Activated T-helper 9 cell treated with anti-CD3 and anti-CD28 coated beads, Interleukin-2, amount 50 U/mL, for 16 hours (primary cell): ENCODE data around the gene INPP5J.
A peak's percentile ranks its signal among the peaks of the same experiment; 100 is the strongest.
"Not testable (repeated sequence)": the region's sequence is repeated elsewhere in the genome, so short reads cannot be mapped to it uniquely, and the experiment has no call there.

ENCODE experiments used
- DNase-seq: peaks from one replicate; pipeline ENCODE4 v3.0.0-alpha.2; 2020; ENCODE audit warnings: low read depth

Gene INPP5J

GRCh38 chr22:31122532-31123291, at the start of gene INPP5J:
TSS of gene INPP5J (plus strand) at chr22:31122966. CDS start at chr22:31123015, 49 bp downstream.
- DNase-seq: no peak

- DNase-seq: not testable (repeated sequence)
Observed at GRCh38 chr22:31073125-31073524, 49.6 kb upstream of the INPP5J start.

GRCh38 chr22:31073545-31074145, 49.1 kb upstream of the INPP5J start:
- not testable (repeated sequence) for DNase-seq

GRCh38 chr22:31075961-31076360, 46.8 kb upstream of the INPP5J start:
- DNase-seq: no peak

GRCh38 chr22:31077681-31078080, 45.1 kb upstream of the INPP5J start:
- DNase-seq: no peak

GRCh38 chr22:31078389-31078788, 44.4 kb upstream of the INPP5J start:
- not testable (repeated sequence) for DNase-seq

GRCh38 chr22:31079095-31079642, 43.6 kb upstream of the INPP5J start:
- DNase-seq: no peak

GRCh38 chr22:31080164-31080847, 42.5 kb upstream of the INPP5J start:
- no peak for DNase-seq

- peak; percentile 79 for DNase-seq
Observed at GRCh38 chr22:31080848-31081649, 41.7 kb upstream of the INPP5J start, which contains the start of gene SMTN. TSS of gene SMTN (plus strand) at chr22:31081318. CDS start at chr22:31083259, 1,941 bp downstream.

- DNase-seq: no peak
Observed at GRCh38 chr22:31081963-31082605, 40.7 kb upstream of the INPP5J start.

- no peak for DNase-seq
Observed at GRCh38 chr22:31082606-31083376, 40.0 kb upstream of the INPP5J start.

- DNase-seq: no peak
Observed at GRCh38 chr22:31083377-31083768, 39.4 kb upstream of the INPP5J start.

GRCh38 chr22:31083923-31084810, 38.6 kb upstream of the INPP5J start:
- DNase-seq: no peak

GRCh38 chr22:31084811-31085492, 37.8 kb upstream of the INPP5J start:
- DNase-seq: peak; percentile 81

- no peak for DNase-seq
Observed at GRCh38 chr22:31085493-31085824, 37.3 kb upstream of the INPP5J start.

GRCh38 chr22:31085928-31086327, 36.8 kb upstream of the INPP5J start:
- no peak for DNase-seq

GRCh38 chr22:31086703-31087330, 35.9 kb upstream of the INPP5J start:
- no peak for DNase-seq

- no peak for DNase-seq
Observed at GRCh38 chr22:31087744-31088215, 35.0 kb upstream of the INPP5J start.
